HEK293 (cell line): ENCODE measurements around the gene TMEM151A.

Source experiments
- CTCF ChIA-PET: fragments of 350-600 bp; formaldehyde crosslinking; extraction: SDS; loops from one replicate; lab custom pipeline; 2021; ENCODE audit warnings: antibody characterized with exemption; lab: Yijun Ruan, JAX
- POLR2A ChIA-PET: fragments of 300-600 bp; formaldehyde crosslinking; extraction: SDS; loops from one replicate; lab custom pipeline; 2020; ENCODE audit warnings: antibody characterized with exemption, inconsistent platforms; lab: Yijun Ruan, JAX
- H3K27ac ChIP-seq: fragments of 200-500 bp; sonication (Bioruptor generic); 2 replicates; pipeline ENCODE4 v1.5.1; 2014; ENCODE audit warnings: low read depth, low read length, control low read depth, inconsistent platforms; ENCODE audit errors: extremely low read depth
- H3K36me3 ChIP-seq, 2 experiments: fragments of 200-500 bp in 1 of 2; sonication (Bioruptor generic) in 1 of 2; 1 replicate in 1 of 2; 2 replicates in 1 of 2; pipeline ENCODE4 v1.5.1; 2014 to 2017; ENCODE audit warnings: inconsistent platforms in 2 of 2, low read length in 2 of 2; ENCODE audit not compliant: control insufficient read depth in 2 of 2, insufficient read depth in 1 of 2
- H3K4me1 ChIP-seq: fragments of 200-500 bp; sonication (Bioruptor generic); 2 replicates; pipeline ENCODE4 v1.5.1; 2014; ENCODE audit warnings: mild to moderate bottlenecking, low read length, inconsistent platforms; ENCODE audit not compliant: control insufficient read depth, insufficient read depth
- H3K4me3 ChIP-seq: 2 replicates; pipeline ENCODE4 v1.5.1; 2011; ENCODE audit warnings: low read depth, mild to moderate bottlenecking, control low read depth, low read length, moderate library complexity
- H3K9me3 ChIP-seq: fragments of 200-500 bp; sonication (Bioruptor generic); 2 replicates; pipeline ENCODE4 v1.5.1; 2014; ENCODE audit warnings: low read depth, low read length, inconsistent platforms; ENCODE audit not compliant: control insufficient read depth, insufficient read depth
- OSR2 ChIP-seq: fragments of 450-650 bp; formaldehyde crosslinking; IDR thresholded peaks from 2 replicates; pipeline ENCODE4 v1.5.1; 2016; ENCODE audit warnings: missing biosample characterization, missing genetic modification characterization
- PRDM6 ChIP-seq: fragments of 450-650 bp; formaldehyde crosslinking; IDR thresholded peaks from 2 replicates; pipeline ENCODE4 v1.5.1; 2017; ENCODE audit warnings: missing biosample characterization, missing genetic modification characterization
- SETDB1 ChIP-seq: IDR thresholded peaks from one replicate; pipeline ENCODE4 v1.6.1; 2017; ENCODE audit warnings: mild to moderate bottlenecking, low read length, moderate library complexity, mixed read lengths; ENCODE audit not compliant: insufficient read length
- ZBTB17 ChIP-seq: fragments of 450-650 bp; formaldehyde crosslinking; IDR thresholded peaks from 2 replicates; pipeline ENCODE4 v1.5.1; 2016; ENCODE audit warnings: missing biosample characterization, missing genetic modification characterization
- ZBTB6 ChIP-seq: fragments of 450-650 bp; formaldehyde crosslinking; IDR thresholded peaks from 2 replicates; pipeline ENCODE4 v1.5.1; 2017; ENCODE audit warnings: missing biosample characterization, missing genetic modification characterization
- ZFHX2 ChIP-seq: fragments of 450-650 bp; formaldehyde crosslinking; conservative IDR thresholded peaks from 2 replicates; pipeline ENCODE4 v1.5.1; 2016; ENCODE audit warnings: missing biosample characterization, missing genetic modification characterization
- ZFP69B ChIP-seq: fragments of 450-650 bp; formaldehyde crosslinking; IDR thresholded peaks from 2 replicates; pipeline ENCODE4 v1.5.1; 2016; ENCODE audit warnings: missing biosample characterization, missing genetic modification characterization
- ZNF133 ChIP-seq: fragments of 450-650 bp; formaldehyde crosslinking; IDR thresholded peaks from 2 replicates; pipeline ENCODE4 v1.5.1; 2016; ENCODE audit warnings: missing biosample characterization, missing genetic modification characterization
- ZNF174 ChIP-seq: fragments of 450-650 bp; formaldehyde crosslinking; IDR thresholded peaks from 2 replicates; pipeline ENCODE4 v1.5.0; 2017; ENCODE audit warnings: missing biosample characterization, mild to moderate bottlenecking, missing genetic modification characterization
- ZNF175 ChIP-seq: fragments of 450-650 bp; formaldehyde crosslinking; IDR thresholded peaks from 2 replicates; pipeline ENCODE4 v1.5.1; 2016; ENCODE audit warnings: missing biosample characterization, missing genetic modification characterization
- ZNF223 ChIP-seq: fragments of 450-650 bp; formaldehyde crosslinking; IDR thresholded peaks from 2 replicates; pipeline ENCODE4 v1.5.1; 2016; ENCODE audit warnings: missing biosample characterization, missing genetic modification characterization
- ZNF26 ChIP-seq: fragments of 450-650 bp; formaldehyde crosslinking; IDR thresholded peaks from 2 replicates; pipeline ENCODE4 v1.5.1; 2016; ENCODE audit warnings: missing biosample characterization, missing genetic modification characterization
- ZNF311 ChIP-seq: fragments of 450-650 bp; formaldehyde crosslinking; IDR thresholded peaks from 2 replicates; pipeline ENCODE4 v1.5.1; 2017; ENCODE audit warnings: missing biosample characterization, missing genetic modification characterization, borderline replicate concordance
- ZNF366 ChIP-seq: fragments of 450-650 bp; formaldehyde crosslinking; conservative IDR thresholded peaks from 2 replicates; pipeline ENCODE4 v1.5.1; 2016; ENCODE audit warnings: missing biosample characterization, missing genetic modification characterization
- ZNF555 ChIP-seq: fragments of 450-650 bp; formaldehyde crosslinking; conservative IDR thresholded peaks from 2 replicates; pipeline ENCODE4 v1.5.1; 2017; ENCODE audit warnings: missing biosample characterization, mild to moderate bottlenecking, missing genetic modification characterization, inconsistent platforms
- ZNF560 ChIP-seq: fragments of 450-650 bp; formaldehyde crosslinking; IDR thresholded peaks from 2 replicates; pipeline ENCODE4 v1.5.1; 2017; ENCODE audit warnings: missing biosample characterization, missing genetic modification characterization, borderline replicate concordance
- ZNF585B ChIP-seq: fragments of 450-650 bp; formaldehyde crosslinking; IDR thresholded peaks from 2 replicates; pipeline ENCODE4 v1.5.1; 2016; ENCODE audit warnings: missing biosample characterization, missing genetic modification characterization
- ZNF639 ChIP-seq: fragments of 450-650 bp; formaldehyde crosslinking; IDR thresholded peaks from 2 replicates; pipeline ENCODE4 v1.5.1; 2016; ENCODE audit warnings: missing biosample characterization, missing genetic modification characterization
- ZNF664 ChIP-seq: fragments of 450-650 bp; formaldehyde crosslinking; IDR thresholded peaks from 2 replicates; pipeline ENCODE4 v1.5.1; 2016; ENCODE audit warnings: missing biosample characterization, missing genetic modification characterization
- ZNF777 ChIP-seq: fragments of 450-650 bp; formaldehyde crosslinking; IDR thresholded peaks from 2 replicates; pipeline ENCODE4 v1.5.1; 2017; ENCODE audit warnings: missing biosample characterization, missing genetic modification characterization, borderline replicate concordance
- ZNF830 ChIP-seq: fragments of 450-650 bp; IDR thresholded peaks from 2 replicates; pipeline ENCODE4 v1.5.0; 2018; ENCODE audit warnings: missing biosample characterization, missing genetic modification characterization, low read depth, mild to moderate bottlenecking, moderate library complexity

Gene TMEM151A

GRCh38 chr11:66289548-66290329 lies 2.0 kb upstream of the TMEM151A start (continued):
- no peak for TF ChIP-seq ZNF174 (tag by site-specific recombination)

GRCh38 chr11:66290330-66290621 lies 1.4 kb upstream of the TMEM151A start:
- POLR2A ChIA-PET, result no interaction called here
- CTCF ChIA-PET, result interaction anchor here (1.5 kb wide), 1 partner anchor 10 kb away, joined by 5 read pairs; no protein-coding TSS in a partner anchor
- no peak overlapping the region for H3K27ac ChIP-seq
- H3K4me3 ChIP-seq, result no peak overlapping the region
- H3K9me3 ChIP-seq, result no peaks in the 10 kb centered on the region
- peaks cover 0 to 15% of the 10 kb centered on the region in 2 experiments; a peak in 1 of 3 replicates for H3K36me3 ChIP-seq
- no peaks in the 10 kb centered on the region for H3K4me1 ChIP-seq
- TF ChIP-seq OSR2 (tag by site-specific recombination) (no peak), ZNF133 (no peak), ZNF830 (tag by site-specific recombination) (no peak), ZFP69B (tag by site-specific recombination) (no peak), ZNF311 (tag by site-specific recombination) (no peak), ZNF223 (tag by site-specific recombination) (no peak), ZNF585B (no peak), SETDB1 (no peak), ZFHX2 (no peak), ZNF777 (tag by site-specific recombination) (no peak), ZNF555 (tag by site-specific recombination) (no peak), ZNF560 (tag by site-specific recombination) (no peak), ZNF639 (no peak), ZNF26 (tag by site-specific recombination) (no peak), ZNF366 (tag by site-specific recombination) (no peak), ZBTB17 (tag by site-specific recombination) (no peak), ZNF175 (tag by site-specific recombination) (no peak), PRDM6 (tag by site-specific recombination) (no peak), ZBTB6 (tag by site-specific recombination) (no peak), ZNF664 (no peak)
- TF ChIP-seq, all 188 proteins: peak for 0
